G401 (cell line): ENCODE results near the gene CADM4. TPM values are rescaled to one million over a fixed set of nuclear protein-coding genes. Genes with fewer than 3 reads are reported as not detected.
"Not testable (repeated sequence)": the region's sequence is repeated elsewhere in the genome, so short reads cannot be mapped to it uniquely, and the experiment has no call there.

ENCODE experiments used
- DNase-seq: peaks from one replicate; pipeline ENCODE4 v3.0.0-alpha.2; 2015; ENCODE audit warnings: low spot score
- in situ Hi-C: cut with HindIII; loops from 2 replicates; pipeline ENCODE4 v1.10.0; 2016; ENCODE audit warnings: low sequenced_read_pairs, mixed read lengths
- total RNA-seq: library from RNA; depleted of rRNA; stranded (reverse); fragments of >200 nt; shearing (Covaris generic); gene quantifications from 2 replicates; pipeline ENCODE4 v1.2.3, GENCODE V29; 2014

CADM4 gene
- total RNA-seq, 1 experiment from 2014 or later: 58.7 TPM

DNA sequence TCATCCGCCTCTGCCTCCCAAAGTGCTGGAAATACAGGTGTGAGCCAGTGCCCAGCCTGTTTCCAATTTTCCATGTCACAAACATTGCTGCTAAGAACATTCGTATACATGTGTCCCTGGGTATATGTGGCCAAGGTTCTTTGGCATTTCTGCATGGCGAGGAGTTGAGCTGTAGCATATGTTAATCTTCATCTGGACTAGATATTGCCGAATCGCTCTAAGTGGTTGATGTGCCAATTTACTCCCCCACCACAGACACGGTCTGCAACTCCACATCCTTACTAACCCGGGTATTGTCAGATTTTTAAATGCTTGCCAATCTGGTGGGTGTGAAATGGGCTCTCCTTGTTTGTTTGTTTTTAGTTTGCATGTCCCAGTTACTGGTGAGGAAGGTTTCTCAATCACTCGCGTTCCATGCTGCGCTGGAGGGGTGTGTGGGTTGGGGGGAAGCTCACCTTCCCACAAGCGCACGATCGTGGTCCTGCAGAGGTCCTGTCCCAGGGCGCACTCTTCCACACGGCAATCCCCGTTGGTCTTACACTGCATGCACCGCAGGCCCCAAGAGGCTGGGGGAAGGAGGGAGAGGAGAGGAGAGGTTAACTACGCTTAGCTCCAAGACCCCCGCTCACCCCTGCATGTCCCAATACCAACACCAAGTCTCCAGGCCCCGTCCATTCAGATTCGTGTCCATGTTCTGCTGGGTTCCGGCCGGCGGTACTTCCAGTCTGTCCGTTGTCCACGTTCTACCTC is 27.7 kb upstream of the CADM4 start:
- in situ Hi-C loops: no loop called here
- no peak for DNase-seq

DNA sequence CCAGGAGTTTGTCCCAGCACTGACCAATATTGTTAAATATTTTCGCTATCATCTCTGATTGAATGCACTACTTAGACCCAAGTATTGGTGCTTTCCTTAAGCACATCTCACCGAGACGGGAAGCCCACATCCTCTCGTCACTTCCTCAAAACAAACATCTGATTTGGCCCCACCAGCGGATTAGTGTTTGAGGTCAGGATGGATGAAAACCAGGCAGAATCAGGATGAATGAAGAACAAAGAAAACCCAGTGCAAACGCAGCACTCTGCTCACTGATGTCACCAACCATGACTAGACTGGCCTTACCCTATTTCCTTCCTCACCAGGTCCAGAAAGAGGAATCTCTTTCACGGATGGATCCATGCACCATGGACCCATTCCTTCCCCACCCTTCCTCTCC is 24.4 kb upstream of the CADM4 start:
- in situ Hi-C loops: no loop called here
- no peak for DNase-seq

- no peak for DNase-seq
- in situ Hi-C loops: no loop called here
Measured at GRCh38 chr19:43662487-43662886, 22.8 kb upstream of the CADM4 start.

DNA sequence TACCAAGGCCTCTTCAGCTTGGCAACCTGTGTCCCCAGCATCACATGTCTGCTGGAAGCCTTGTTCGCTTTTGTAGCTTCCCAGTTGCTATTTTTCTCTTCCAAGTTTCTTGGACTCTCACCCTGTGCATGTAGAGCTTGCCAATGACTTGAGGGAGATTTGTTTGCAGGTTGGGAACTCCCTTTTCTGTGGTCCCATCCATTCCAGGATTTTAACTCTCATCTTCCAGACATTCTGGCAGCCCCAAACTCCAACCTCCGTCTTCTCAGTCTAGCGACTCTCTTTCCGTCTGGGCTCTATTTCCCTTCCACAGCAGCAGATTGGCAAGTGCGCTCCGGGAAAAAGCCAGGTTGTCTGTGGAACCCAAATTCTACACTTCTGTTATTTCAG is 21.3 kb upstream of the CADM4 start:
- DNase-seq: no peak
- in situ Hi-C loops: no loop called here

DNA sequence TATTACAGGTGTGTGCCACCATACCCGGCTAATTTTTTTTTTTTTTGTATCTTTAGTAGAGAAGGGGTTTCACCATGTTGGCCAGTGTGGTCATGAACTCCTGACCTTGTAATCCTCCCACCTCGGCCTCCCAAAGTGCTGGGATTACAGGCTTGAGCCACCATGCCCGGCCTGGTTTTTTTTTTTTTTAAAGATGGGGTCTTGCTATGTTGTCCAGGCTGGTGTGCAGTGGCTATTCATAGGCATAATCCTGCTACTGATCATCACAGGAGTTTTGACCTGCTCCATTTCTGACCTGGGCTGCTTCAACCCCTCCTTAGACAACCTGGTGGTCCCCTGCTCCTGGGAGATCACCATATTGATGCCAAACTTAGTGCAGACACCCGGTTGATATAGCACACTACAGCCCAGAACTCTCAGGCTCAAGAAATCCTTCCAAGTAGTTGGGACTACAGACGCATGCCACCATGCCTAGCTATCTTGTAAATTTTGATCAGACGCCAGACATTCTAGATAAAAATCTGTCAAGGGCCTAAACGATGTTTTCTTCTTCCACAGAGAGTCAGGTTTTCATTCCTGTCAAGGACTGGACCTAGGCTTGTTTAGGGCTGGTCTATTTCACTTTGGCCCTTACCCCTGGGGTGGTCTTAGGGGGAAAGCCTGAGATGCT is 20.8 kb upstream of the CADM4 start:
- in situ Hi-C loops: no loop called here

GRCh38 chr19:43658494-43658893 is 18.8 kb upstream of the CADM4 start:
- in situ Hi-C loops: no loop called here
- DNase-seq: no peak

More for the DNA sequence above, 20.8 kb upstream of the CADM4 start:
- DNase-seq: no peak

DNA sequence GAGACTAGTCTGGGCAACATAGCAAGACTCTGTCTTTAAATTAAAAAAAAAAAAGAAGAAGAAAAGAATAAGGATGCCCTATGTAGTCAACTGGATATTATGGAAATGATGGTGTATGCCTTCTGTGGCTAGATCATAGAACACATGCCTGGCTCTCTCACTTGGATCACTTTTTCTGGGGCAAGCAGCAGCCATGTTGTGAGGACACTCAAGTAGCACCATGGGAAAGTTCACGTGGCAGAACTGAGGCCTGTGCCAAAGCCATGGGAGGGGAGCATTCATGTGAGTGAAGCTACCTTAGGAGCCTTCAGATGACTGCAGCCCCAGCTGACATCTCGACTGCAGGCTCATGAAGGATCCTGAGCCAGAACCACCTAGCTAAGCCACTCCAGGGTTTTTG is 18.4 kb upstream of the CADM4 start:
- no peak for DNase-seq
- in situ Hi-C loops: no loop called here

GRCh38 chr19:43656436-43656835 is 16.8 kb upstream of the CADM4 start:
- in situ Hi-C loops: no loop called here
- DNase-seq: no peak

GRCh38 chr19:43652546-43652874 is 12.9 kb upstream of the CADM4 start:
- in situ Hi-C loops: no loop called here
- no peak for DNase-seq

DNA sequence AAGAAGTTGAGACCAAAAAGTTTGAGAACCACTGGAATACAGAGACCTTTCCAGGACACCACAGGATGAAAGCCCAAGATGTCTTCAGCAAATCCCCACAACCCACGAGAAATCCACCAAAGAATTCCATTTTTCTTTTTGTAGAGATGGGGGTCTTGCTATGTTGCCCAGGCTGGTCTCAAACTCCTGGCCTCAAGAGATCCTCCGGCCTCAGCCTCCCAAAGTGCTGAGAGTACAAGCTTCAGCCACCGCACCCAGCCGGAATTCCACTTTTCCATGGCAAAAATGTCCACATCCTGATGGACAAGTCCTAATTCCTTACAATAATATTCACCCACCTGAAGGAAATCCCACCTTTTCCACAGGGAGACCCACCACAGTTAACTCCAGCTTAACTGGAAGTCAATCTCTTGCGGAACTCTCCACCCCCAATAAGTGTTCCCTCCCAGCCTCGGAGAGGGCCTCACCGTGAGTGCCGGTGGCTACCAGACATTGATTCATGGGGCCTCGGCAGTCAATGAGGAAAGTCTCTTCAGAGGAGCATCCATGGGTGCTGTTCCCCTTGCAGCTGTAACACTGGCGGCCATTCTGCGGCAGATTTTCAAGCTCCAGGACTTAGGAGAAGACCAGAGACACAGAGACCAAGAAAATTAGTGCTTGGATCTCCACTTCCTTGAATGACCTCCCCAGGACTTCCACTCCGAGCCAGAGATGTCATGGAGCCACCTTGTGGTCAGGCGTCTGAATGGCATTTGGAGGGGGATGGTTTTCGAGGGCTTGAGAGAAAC is 12.3 kb upstream of the CADM4 start:
- in situ Hi-C loops: no loop called here
- peak; percentile 88 for DNase-seq

- in situ Hi-C loops, DNase-seq: not testable (repeated sequence)
Measured at GRCh38 chr19:43650276-43650675, 10.6 kb upstream of the CADM4 start.

DNA sequence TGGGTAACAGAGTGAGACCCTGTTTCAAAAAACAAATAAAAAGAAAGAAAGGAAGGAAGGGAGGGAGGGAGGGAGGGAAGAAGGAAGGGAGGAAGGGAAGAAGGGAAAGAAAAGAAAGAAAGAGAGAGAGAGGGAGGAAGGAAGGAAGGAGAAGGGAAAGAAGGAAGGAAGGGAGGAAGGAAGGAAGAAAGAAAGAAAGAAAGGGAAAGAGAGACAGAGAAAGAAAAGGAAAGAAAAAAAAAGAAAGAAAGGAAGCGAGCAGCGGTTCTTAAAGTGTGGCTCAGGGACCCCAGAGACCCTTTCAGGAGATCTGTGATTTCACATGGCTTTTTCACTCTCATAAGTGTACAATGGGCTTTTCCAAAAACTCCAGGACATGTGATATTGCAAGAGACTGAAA is 9.9 kb upstream of the CADM4 start:
- in situ Hi-C loops: no loop called here
- no peak for DNase-seq

DNA sequence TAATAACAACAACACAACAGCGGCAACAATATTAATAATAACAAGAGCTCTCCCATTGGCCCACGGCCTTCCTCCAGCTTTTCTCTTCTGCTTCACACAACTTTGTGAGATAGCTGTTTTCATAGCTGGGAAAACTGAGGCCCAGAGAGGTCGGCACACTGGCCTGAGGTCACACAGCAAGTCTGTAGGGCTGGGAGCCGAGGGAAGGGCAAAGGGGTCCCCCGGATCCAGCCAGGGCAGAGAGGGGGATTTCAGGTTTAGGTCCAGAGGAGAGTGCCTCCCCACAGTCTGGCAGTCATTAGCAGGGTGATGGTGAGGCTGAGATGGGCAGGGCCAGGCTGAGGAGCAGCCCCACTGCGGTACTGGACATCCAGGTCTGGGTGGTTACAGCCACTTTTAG is 9.0 kb upstream of the CADM4 start:
- in situ Hi-C loops: no loop called here
- no peak for DNase-seq

DNA sequence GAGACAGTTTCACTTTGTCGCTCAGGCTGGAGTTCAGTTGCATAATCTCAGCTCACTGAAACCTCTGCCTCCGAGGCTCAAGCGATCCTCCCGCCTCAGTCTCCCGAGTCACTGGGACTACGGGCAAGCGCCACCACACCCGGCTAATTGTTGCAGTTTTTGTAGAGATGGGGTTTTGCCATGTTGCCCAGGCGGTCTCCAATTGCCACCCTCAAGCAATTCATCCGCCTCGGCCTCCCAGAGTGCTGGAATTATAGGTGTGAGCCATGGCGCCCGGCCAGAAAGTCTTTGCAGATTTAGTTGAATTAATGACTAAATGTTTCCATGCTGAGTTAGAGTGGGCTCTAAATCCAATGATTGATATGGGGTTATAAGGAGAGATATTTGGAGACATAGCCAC is 4.5 kb upstream of the CADM4 start:
- DNase-seq: no peak
- in situ Hi-C loops: no loop called here

DNA sequence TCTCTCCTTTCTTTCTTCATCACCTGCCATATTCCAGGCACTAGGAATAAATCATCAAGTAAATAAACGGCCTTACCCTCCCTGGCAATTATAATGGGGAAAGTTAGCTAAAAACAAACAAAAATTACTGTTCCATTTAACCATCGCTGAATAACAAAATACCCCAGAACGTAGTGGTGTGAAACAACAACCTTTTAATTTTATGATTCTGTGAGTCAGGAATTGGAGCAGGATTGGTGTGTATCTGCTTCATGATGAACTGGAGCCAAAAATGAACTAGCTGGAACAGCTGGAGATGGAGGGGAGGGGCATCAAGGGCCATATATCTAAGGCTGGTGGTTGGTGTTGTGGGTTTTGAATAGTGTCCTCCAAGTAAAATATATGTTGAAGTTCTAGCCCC is 3.7 kb upstream of the CADM4 start:
- no peak for DNase-seq
- in situ Hi-C loops: no loop called here

- DNase-seq: no peak
- in situ Hi-C loops: no loop called here
Measured at GRCh38 chr19:43642531-43642930, 2.9 kb upstream of the CADM4 start.

DNA sequence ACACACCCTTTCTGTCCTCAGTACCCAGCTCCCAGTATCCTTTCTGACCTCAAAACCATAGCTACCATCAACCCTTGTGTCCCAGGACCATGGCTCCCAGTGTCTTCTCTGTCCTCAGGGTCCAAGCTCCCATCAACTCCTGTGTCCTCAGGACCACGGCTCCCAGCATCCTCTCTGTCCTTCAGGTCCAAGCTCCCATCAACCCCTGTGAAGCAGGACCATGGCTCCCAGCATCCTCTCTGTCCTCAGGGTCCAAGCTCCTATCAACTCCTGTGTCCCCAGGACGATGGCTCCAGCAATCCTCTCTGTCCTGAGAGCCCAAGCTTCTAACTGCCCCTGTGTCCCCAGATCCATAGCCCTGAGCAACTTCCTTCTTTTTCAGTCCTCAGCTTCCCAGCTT is 1.7 kb upstream of the CADM4 start:
- no peak for DNase-seq
- in situ Hi-C loops: no loop called here

DNA sequence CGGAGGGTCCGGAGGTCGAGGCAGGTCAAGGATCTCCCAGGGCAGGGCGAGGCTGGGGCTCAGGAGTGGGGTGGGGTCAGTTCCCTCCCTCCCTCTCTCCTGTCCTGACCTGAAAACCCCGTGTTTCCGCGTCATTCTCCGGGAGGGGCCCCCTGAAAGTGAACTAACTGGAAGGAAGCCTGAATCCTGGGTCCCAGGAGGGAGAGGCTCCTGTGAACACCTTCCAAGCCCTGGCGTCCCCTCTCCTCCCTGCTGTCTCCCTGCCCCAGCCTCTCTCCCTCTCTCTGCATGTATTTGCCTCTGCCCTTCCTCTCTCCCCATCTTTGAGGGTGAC is 741 bp upstream of the CADM4 start:
- in situ Hi-C loops: no loop called here
- DNase-seq: no peak

DNA sequence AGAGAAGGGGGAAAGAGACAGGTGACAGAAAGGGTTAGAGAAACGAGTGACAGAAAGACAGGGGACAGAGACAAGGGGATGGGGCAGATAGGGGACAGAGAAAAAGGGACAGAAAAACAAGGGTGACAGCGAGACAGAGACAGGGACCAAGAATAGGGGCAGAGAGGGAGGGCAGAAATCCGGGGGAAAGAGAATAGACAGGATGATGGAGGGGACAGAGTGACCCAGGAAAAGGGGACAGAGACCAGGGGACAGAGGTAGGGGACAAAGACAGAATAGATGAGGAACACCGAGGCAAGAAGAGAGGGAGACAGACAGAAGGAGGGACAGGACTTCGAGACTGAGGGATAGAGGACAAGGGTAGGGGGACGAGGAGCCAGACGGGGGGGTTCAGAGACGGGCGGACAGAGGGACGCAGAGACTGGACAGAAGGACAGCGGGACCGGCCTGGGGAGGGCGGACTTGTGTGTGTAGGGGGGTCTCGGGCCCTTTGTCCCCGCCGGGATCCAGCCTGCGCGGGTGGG is 593 bp downstream of the CADM4 start:
- DNase-seq: no peak
- in situ Hi-C loops: no loop called here

- in situ Hi-C loops: no loop called here
- peak; percentile 62 for DNase-seq
Measured at GRCh38 chr19:43638214-43638994, 1.2 kb downstream of the CADM4 start.
